ENCODE results near the gene SERHL2. TPM values are rescaled to one million over a fixed set of nuclear protein-coding genes. Genes with fewer than 3 reads are reported as not detected.
"Not testable (repeated sequence)": the region's sequence is repeated elsewhere in the genome, so short reads cannot be mapped to it uniquely, and the experiment has no call there.

The SERHL2 gene
- total RNA-seq, 6 experiments from 2014 or later: 4.2 to 6.2 (median 4.8) TPM

DNA sequence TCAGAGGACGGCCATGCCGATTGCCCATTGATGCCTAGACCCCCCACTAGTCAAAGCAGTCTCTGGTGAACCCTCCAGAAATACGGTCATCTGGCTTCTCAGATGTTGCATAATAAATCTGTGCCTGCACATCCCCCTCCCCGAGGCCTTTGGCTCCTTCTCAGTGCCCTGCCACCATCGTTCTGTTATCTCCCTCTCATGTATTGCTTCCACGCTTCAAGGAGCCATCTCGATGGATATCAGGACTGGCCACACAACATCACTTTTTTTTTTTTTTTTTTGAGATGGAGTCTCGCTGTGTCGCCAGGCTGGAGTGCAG, 32.6 kb upstream of the SERHL2 start:
- peaks cover 7% of the 10 kb centered on the region for H3K27me3 Mint-ChIP-seq (ENCODE audit: insufficient read depth)
- H3K9me3 Mint-ChIP-seq: peaks cover 4% of the 10 kb centered on the region; the same call in 1 of the 2 replicates
- TF ChIP-seq, protein P1, sequence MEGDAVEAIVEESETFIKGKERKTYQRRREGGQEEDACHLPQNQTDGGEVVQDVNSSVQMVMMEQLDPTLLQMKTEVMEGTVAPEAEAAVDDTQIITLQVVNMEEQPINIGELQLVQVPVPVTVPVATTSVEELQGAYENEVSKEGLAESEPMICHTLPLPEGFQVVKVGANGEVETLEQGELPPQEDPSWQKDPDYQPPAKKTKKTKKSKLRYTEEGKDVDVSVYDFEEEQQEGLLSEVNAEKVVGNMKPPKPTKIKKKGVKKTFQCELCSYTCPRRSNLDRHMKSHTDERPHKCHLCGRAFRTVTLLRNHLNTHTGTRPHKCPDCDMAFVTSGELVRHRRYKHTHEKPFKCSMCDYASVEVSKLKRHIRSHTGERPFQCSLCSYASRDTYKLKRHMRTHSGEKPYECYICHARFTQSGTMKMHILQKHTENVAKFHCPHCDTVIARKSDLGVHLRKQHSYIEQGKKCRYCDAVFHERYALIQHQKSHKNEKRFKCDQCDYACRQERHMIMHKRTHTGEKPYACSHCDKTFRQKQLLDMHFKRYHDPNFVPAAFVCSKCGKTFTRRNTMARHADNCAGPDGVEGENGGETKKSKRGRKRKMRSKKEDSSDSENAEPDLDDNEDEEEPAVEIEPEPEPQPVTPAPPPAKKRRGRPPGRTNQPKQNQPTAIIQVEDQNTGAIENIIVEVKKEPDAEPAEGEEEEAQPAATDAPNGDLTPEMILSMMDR (IDR thresholded peaks at IDR 0.05): no peak
- no peak overlapping the region for H3K27ac Mint-ChIP-seq
- H3K36me3 Mint-ChIP-seq (ENCODE audit: low read depth): peaks cover 15% of the 10 kb centered on the region
- DNase-seq: no peak
- no peak overlapping the region for H3K4me3 Mint-ChIP-seq
- peaks cover 14% of the 10 kb centered on the region for H3K4me1 Mint-ChIP-seq (ENCODE audit: low read depth)

DNA sequence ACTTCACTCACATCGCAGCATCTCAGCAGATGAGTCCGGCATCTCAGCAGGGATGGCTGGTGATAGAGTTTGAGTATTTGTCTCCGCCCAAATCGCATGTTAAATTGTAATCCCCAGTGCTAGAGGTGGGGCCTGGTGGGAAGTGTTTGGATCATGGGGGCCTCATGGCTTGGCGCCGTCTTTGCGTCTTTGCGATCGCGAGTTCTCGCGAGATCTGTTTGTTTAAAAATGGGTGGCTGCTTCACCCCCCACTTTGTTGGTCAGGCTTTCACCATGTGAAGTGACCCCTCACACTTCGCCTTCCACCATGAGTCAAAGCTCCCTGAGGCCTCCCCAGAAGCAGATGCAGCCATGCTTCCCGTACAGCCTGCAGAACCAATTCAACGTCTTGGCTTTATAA, 31.2 kb upstream of the SERHL2 start:
- peaks cover 4% of the 10 kb centered on the region; the same call in 1 of the 2 replicates for H3K9me3 Mint-ChIP-seq
- TF ChIP-seq, protein P1 (IDR thresholded peaks at IDR 0.05): no peak
- H3K27me3 Mint-ChIP-seq (ENCODE audit: insufficient read depth): peaks cover 12% of the 10 kb centered on the region
- H3K4me3 Mint-ChIP-seq: no peak overlapping the region
- H3K27ac Mint-ChIP-seq: no peak overlapping the region
- H3K36me3 Mint-ChIP-seq (ENCODE audit: low read depth): peaks cover 15% of the 10 kb centered on the region
- H3K4me1 Mint-ChIP-seq (ENCODE audit: low read depth): peaks cover 14% of the 10 kb centered on the region
- DNase-seq: no peak

DNA sequence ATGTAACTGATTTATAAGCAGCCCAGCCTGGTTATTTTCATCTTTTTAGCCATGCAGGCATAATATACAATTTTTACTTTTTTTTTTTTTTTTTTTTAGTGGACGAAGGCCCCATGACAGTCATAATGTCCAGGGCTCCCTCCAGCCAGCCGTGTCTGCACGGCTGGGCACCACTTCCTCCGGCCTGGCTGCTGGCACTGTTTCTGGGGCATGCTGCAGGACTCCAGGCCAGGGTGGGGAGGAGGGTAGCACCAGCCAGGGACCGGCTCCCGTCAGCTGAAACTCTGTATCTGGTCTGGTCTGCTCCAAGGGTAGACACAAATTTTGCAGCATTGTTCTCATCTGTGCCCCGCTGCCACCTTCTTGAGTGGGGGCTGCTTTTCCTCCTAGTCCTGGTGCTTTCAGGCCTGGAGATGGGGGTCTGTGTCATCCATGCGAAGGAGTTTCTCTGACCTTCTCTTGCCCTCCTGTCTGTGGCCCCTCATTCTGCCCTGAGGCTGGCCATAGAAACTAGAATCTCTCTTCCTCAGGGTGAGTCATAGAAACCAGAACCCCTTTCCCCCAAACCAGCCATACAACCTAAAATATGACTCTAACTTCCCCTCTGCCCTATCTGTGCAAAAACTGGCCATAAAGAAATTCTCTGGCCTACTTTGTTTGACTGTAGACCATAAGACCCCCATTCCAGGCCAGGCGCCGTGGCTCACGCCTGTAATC, 25.0 kb upstream of the SERHL2 start:
- no peak for DNase-seq
- H3K9me3 Mint-ChIP-seq: no peaks in the 10 kb centered on the region
- H3K27me3 Mint-ChIP-seq (ENCODE audit: insufficient read depth): peaks cover 38% of the 10 kb centered on the region
- TF ChIP-seq, protein P1 (IDR thresholded peaks at IDR 0.05): no peak
- H3K27ac Mint-ChIP-seq: no peak overlapping the region
- H3K4me1 Mint-ChIP-seq (ENCODE audit: low read depth): peaks cover 12% of the 10 kb centered on the region
- H3K4me3 Mint-ChIP-seq: no peak overlapping the region
- no peaks in the 10 kb centered on the region for H3K36me3 Mint-ChIP-seq (ENCODE audit: low read depth)

DNA sequence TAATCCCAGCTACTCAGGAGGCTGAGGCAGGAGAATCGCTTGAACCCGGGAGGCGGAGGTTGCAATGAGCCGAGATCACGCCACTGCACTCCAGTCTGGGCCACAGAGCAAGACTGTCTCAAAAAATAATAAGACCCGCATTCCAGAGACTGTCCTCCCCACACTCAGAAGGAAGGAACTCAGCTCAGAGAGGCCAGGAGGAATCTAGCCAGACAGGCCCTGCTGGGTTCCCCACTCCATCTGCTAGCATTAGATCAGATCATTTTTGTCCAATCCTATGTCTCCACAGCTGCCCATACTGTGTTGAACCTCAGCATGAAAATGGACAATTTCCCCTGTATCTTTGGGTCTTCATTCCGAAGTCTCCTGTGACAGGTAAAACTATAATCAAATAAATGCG, 24.3 kb upstream of the SERHL2 start:
- not testable (repeated sequence) for H3K4me3 Mint-ChIP-seq; H3K36me3 Mint-ChIP-seq (ENCODE audit: low read depth); DNase-seq; H3K27ac Mint-ChIP-seq; H3K9me3 Mint-ChIP-seq
- peaks cover 13% of the 10 kb centered on the region for H3K4me1 Mint-ChIP-seq (ENCODE audit: low read depth)
- H3K27me3 Mint-ChIP-seq (ENCODE audit: insufficient read depth): peaks cover 41% of the 10 kb centered on the region

DNA sequence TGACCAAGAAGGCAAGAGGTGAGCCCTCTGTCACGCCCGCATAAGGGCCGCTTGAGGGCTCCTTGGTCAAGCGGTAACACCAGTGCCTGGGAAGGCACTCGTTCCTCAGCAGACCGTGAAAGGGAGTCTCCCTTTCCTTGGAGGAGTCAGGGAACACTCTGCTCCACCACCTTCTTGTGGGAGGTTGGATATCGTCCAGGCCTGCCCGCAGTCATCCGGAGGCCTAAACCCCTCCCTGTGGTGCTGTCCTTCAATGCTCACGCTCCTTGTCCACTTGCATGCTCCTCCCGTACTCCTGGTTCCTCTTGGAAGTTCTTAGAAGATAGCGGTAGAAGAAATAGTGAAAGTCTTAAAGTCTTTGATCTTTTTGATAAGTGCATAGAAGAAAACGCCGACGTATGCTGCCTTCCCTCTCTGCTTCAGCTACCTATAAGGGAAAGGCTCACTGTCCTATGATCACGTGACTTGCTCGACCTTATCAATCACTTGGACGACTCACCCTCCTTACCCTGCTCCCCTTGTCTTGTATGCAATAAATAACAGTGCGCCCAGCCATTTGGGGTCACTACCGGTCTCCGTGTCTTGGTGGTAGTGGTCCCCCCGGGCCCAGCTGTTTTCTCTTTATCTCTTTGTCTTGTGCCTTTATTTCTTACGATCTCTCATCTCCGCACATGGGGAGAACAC, 22.2 kb upstream of the SERHL2 start:
- Mint-ChIP-seq H3K4me1 (ENCODE audit: low read depth) (peaks cover 13% of the 10 kb centered on the region), H3K27me3 (ENCODE audit: insufficient read depth) (peaks cover 32% of the 10 kb centered on the region)
- not testable (repeated sequence) for H3K9me3 Mint-ChIP-seq; DNase-seq; H3K4me3 Mint-ChIP-seq; H3K27ac Mint-ChIP-seq; H3K36me3 Mint-ChIP-seq (ENCODE audit: low read depth)

DNA sequence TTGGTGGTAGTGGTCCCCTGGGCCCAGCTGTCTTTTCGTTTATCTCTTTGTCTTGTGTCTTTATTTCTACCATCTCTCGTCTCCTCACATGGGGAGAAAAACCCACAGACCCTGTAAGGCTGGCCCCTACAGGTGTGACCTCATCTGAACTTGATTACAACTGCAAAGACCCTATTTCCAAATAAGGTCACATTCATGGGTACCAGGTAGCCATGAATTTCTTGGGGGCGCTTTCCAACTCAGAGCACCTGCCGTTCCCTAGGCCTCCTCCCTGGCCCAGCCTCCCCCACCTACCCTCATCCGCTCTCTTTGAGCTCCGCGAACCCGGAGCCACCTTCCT, 20.1 kb upstream of the SERHL2 start:
- no peak overlapping the region for H3K4me3 Mint-ChIP-seq
- no peak overlapping the region for H3K27ac Mint-ChIP-seq
- H3K4me1 Mint-ChIP-seq (ENCODE audit: low read depth): peaks cover 28% of the 10 kb centered on the region
- H3K9me3 Mint-ChIP-seq: no peaks in the 10 kb centered on the region
- peaks cover 31% of the 10 kb centered on the region for H3K27me3 Mint-ChIP-seq (ENCODE audit: insufficient read depth)
- TF ChIP-seq, protein P1 (IDR thresholded peaks at IDR 0.05): no peak
- no peak for DNase-seq
- no peaks in the 10 kb centered on the region for H3K36me3 Mint-ChIP-seq (ENCODE audit: low read depth)

DNA sequence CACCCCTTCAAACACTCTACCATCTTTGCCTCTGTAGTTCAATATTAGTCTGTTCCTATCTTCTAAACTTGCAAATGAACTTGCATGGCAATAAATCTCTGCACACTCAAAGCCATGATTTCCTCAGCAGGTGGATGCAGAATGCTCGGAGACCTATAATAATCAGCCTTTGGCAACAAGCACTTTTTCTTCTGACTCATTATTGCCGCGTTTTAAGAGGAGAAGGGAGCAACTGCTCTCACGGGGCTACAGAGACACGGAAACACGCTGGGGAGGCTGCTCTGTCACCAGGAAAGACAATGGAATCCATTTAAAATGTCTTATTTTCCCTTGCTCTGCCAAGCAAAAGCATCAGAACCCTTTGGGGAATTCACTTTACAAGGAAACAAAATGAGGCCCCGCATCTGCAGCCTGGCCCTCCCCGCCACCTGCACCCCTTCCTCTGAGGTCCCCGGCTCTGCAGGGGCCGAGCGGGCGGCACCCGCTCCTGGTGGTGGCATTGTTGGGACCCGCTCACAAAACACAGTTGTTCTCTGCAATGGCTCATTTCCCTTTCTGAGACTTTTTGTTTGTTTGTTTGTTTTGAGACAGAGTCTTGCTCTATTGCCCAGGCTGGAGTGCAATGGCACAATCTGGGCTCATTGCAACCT, 18.5 kb upstream of the SERHL2 start:
- not testable (repeated sequence) for H3K27ac Mint-ChIP-seq; H3K4me3 Mint-ChIP-seq; H3K36me3 Mint-ChIP-seq (ENCODE audit: low read depth); H3K9me3 Mint-ChIP-seq; DNase-seq
- peaks cover 32% of the 10 kb centered on the region for H3K4me1 Mint-ChIP-seq (ENCODE audit: low read depth)
- peaks cover 21% of the 10 kb centered on the region for H3K27me3 Mint-ChIP-seq (ENCODE audit: insufficient read depth)
